Tibial nerve (tissue), 4 donors: Measurements from ENCODE around the gene BRIP1.

Source experiments
- EP300 ChIP-seq, 2 donors: sonication (generic); formaldehyde crosslinking; IDR thresholded peaks; one replicate each; pipeline ENCODE4 v1.6.1; 2017; ENCODE audit warnings: antibody characterized with exemption in 2 of 2, mild to moderate bottlenecking in 1 of 2
- POLR2A ChIP-seq, 2 donors: fragments of 450-650 bp; IDR thresholded peaks; one replicate each; pipeline ENCODE4 v1.6.1; 2017; ENCODE audit warnings: antibody characterized with exemption in 2 of 2, mild to moderate bottlenecking in 2 of 2, moderate library complexity in 2 of 2
- TF ChIP-seq, protein P1 (sequence below), 5 experiments: fragments of 200-600 bp in 3 of 5; fragments of 450-650 bp in 2 of 5; sonication (generic) in 3 of 5; IDR thresholded peaks; one replicate each; pipeline ENCODE4 v1.5.1; 2016 to 2019; ENCODE audit warnings: antibody characterized with exemption in 5 of 5, mild to moderate bottlenecking in 3 of 5, moderate library complexity in 2 of 5

- TF ChIP-seq POLR2A (IDR thresholded peaks at IDR 0.05) (no peak), EP300 (IDR thresholded peaks at IDR 0.05) (no peak)
- TF ChIP-seq, protein P1, sequence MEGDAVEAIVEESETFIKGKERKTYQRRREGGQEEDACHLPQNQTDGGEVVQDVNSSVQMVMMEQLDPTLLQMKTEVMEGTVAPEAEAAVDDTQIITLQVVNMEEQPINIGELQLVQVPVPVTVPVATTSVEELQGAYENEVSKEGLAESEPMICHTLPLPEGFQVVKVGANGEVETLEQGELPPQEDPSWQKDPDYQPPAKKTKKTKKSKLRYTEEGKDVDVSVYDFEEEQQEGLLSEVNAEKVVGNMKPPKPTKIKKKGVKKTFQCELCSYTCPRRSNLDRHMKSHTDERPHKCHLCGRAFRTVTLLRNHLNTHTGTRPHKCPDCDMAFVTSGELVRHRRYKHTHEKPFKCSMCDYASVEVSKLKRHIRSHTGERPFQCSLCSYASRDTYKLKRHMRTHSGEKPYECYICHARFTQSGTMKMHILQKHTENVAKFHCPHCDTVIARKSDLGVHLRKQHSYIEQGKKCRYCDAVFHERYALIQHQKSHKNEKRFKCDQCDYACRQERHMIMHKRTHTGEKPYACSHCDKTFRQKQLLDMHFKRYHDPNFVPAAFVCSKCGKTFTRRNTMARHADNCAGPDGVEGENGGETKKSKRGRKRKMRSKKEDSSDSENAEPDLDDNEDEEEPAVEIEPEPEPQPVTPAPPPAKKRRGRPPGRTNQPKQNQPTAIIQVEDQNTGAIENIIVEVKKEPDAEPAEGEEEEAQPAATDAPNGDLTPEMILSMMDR (IDR thresholded peaks at IDR 0.05): no peak
Measured at GRCh38 chr17:61698244-61698643, 165.1 kb downstream of the BRIP1 start.
